HG03442 (cell line): ENCODE measurements around the gene CFAP157.
A peak's percentile ranks its signal among the peaks of the same experiment; 100 is the strongest.

ENCODE experiments used
- ATAC-seq: cut with Tn5 transposase; IDR thresholded peaks from one replicate; pipeline ENCODE4 v1.9.1; 2021; ENCODE audit warnings: mild to moderate bottlenecking, moderate library complexity; ENCODE audit not compliant: unreplicated experiment

CFAP157 gene

DNA sequence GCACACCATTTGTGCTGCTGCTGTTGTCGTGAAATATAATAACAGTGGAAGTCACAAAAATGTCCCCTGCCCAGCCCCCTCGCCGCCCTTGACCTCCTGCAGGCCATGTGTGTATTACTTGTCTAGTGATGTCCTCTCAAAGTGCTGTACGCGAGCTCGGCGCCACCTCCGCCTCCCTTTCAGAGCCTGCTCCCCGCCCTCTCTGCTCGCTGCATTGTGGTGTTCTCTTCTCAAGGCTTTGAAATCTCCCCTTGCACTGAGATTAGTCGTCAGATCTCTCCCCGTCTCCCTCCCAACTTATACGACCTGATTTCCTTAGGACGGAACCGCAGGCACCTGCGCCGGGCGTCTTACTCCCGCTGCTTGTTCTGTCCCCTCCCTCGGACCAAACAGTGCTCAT, 14.7 kb upstream of the CFAP157 start:
- no peak for ATAC-seq

GRCh38 chr9:127693143-127693542, 13.6 kb upstream of the CFAP157 start:
- ATAC-seq, result no peak

GRCh38 chr9:127693697-127694096, 13.1 kb upstream of the CFAP157 start:
- ATAC-seq, result no peak

DNA sequence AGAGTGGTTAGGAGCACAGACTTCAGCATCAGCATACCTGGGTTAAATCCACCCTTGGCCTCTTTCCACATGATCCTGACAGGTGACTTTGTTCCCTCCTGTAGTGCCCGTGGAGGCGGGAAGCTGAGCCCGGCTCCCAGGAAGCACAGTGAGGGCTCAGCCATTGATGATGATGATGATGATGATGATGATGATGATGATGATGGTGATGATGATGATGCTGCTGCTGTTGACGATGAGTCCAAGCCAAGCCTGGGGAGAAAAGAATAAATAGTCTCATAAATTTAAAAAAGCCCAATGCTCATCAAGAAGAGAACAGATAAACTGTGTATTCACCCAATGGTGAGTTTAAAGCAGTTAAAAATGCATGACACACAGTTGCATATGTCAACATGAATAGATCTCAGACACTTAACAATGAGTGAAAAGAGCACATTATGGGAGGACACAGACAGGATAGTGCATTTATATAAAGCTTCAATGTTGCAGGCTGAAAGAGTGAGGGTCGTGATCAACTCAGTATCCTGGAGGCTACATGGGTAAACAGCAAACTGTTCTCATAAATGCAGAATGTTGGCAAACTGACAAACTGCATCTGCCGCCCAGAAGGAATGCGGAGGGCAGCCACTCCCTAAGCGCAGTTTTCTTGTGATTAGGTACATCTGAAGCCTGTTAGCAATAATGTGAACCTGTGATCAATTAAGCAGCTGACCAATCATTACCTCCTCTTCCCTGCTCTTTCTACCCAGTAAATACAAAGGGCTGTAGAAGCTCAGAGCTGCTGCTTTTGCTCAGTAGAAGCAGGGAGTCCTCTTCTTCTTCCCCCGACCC, 11.7 kb upstream of the CFAP157 start:
- ATAC-seq, result no peak

DNA sequence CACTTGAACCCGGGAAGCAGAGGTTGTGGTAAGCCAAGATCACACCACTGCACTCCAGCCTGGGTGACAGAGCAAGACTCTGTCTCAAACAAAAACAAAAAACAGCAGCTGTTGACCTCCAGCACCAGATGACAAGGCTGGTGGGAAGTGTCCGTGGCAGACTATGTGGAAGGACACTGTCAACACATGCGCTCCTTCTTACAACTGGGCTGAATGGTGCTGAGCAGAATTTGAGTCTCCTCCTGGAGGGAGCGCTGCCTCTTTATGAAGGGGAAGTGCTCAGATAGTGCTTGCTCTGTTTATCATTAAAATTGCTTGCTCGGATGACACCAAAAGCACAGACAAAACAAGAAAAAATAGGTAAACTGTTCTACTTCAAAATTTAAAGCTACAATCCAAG, 9.2 kb upstream of the CFAP157 start:
- no peak for ATAC-seq

GRCh38 chr9:127698386-127698785, 8.4 kb upstream of the CFAP157 start:
- no peak for ATAC-seq

GRCh38 chr9:127698985-127699670, 7.7 kb upstream of the CFAP157 start:
- peak; percentile 72 for ATAC-seq

- ATAC-seq, result no peak
Measured at GRCh38 chr9:127700140-127700539, 6.6 kb upstream of the CFAP157 start.

DNA sequence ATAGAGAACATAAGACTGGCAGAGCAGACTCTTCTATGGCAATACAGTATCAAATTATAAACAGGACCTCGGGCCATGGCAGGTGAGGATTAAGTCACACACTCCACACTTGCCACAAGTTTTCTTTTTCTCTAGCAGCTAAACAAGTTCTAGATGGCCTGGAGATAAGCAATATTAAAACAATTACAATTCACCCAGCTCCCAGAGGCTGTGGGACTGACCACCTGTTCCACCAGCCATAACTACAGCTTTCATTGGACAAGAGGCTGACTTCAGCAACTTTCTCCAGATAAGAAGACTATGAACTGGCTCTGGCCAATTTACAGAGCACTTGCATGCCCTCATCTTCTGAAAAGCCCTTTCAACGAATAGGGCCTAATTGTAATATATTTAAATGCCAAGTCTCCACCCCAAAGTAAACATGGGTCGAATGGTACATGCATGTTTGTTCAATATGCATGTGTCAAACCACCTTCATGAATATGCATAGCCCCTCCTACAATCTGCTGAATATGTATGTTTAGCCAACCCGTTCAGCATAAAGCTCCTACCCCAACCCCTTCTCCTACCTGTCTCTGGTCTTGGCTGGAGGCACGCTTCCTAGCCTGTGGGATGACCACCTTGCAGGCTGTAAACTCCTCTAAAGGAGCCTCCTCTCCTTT, 6.1 kb upstream of the CFAP157 start:
- ATAC-seq, result no peak

DNA sequence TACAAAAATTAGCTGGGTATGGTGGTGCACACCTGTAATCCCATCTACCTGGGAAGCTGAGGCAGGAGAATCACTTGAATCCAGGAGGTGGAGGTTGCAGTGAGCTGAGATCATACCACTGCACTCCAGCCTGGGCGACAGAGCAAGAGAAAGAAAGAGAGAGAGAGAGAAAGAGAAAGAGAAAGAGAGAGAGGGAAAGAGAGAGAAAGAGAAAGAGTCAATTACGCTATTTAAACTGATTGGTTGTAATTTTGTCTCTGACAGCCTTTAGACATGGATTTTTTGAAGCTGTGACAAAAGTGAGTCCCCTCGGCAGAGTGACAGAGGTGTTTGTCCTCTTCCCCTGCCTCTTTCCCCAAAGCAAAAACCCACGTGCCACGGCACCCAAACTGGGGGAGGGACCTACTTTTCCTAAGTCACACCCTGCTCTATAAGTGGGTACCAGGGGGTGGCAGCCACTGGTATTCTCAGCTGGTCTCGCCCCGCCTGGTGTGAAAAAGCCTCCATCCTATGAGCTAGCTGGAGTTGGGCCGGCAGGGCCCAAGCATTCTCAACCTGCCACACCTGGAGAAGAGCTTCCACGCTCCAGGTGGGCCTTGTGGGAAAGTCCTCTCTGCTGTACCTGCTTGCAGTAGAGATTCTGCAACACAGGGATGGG, 3.4 kb upstream of the CFAP157 start:
- no peak for ATAC-seq

GRCh38 chr9:127705577-127706379, 1.0 kb upstream of the CFAP157 start:
- ATAC-seq, result no peak

DNA sequence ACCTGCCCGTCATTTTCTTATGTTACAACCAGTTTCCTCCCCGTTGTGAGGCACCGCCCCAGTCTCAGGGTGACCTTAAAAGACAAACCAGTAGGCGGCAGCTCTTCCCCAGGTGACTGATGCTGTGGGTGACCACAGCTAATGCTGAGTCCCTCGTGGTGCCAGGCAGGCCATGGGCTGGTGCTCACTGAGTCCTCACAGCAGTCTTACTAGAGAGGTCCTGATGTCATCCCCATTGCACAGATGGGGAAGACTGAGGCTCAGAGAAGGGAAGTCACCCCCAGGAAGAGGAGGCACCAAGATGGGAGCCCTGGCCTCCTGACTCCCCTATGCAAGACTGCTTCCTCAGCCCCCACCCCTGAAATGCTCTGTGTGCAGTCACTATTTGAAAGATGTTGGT, 978 bp downstream of the CFAP157 start:
- no peak for ATAC-seq

GRCh38 chr9:127708952-127709587, 2.3 kb downstream of the CFAP157 start:
- no peak for ATAC-seq

- ATAC-seq, result no peak
Measured at GRCh38 chr9:127710204-127710783, 3.5 kb downstream of the CFAP157 start.

DNA sequence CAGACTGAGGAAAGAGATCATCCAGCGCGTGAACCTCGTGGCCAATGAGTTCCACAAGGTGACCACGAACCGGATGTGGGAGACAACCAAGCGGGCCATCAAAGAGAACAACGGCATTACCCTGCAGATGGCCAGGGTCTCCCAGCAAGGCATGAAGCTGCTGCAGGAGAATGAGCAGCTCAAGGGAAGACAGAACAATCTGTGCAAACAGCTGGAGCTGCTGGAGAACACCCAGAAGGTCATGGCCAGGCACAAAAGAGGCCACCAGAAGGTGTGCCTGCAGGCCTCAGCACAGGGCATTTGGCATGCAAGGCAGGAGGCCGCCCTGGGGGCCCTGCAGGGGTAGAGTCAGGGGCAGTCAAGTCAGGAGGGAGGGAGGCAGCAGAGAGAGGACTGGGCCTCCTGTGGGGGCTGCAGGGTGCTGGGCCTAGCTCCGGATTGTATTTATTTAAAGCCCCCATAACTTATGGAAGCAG, 4.5 kb downstream of the CFAP157 start:
- ATAC-seq, result no peak

GRCh38 chr9:127711831-127712274, 5.1 kb downstream of the CFAP157 start:
- ATAC-seq, result no peak

DNA sequence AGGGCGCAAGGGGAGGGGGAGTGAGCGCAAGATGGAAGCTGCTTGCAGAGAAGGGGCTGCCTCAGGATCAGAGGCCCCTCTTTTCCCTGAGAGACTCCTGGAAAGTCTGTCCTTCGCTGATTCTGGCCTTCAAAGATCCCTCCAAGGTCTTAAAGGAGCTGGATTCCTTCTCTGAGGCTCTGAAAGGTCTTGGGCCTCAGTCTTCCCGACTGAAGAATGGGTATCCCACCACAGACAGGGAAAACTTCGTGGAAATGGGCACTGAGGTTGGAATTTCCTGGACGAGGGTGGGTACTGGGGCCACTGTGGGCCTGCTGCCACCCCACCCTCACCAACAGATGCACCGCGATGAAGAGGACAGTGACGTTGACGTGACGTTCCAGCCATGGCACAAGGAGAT, 5.6 kb downstream of the CFAP157 start:
- ATAC-seq, result no peak

- no peak for ATAC-seq
Measured at GRCh38 chr9:127712867-127713266, 6.1 kb downstream of the CFAP157 start.

DNA sequence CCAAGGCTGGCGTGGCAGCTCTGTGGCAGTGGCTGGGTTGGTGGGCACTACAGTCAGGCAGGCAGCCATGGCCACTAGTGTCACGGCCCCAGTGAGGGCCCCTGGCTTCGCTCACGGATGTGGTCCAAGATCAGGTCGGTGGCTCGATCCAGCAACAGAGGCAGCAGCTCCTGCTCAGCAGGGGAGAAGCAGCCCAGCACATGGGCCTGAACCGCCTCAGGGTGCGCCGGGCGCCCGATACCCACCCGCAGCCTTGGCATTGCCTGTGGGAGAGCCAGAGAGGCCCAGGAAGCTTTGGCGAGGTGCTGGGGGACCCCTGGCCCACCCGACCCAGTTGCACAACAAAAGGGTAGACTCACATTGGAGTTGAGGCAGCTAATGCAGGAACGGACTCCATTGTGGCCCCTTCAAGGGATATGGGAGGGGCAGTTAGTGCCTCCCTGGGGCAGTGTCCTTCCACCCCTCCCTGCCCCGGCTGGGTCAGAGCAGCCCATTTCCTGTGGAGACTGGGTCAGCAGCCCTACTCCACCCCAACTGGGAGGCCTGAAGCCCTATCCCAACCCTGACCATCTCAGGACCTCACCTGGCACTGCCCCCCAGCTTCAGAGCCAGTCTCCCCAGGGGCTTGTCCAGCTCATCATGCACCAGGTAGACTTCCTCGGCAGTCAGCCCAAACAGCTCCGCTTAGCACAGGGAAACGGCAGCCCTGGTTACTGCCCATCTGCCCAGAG, 7.4 kb downstream of the CFAP157 start:
- no peak for ATAC-seq
